GM19099 (cell line): ENCODE results near the gene CALN1.

Experiments
- POLR2A ChIP-seq: IDR thresholded peaks from 3 replicates; pipeline ENCODE4 v1.6.1; 2011; ENCODE audit warnings: low read depth; ENCODE audit not compliant: insufficient read length; ENCODE audit errors: extremely low read depth

Gene CALN1

GRCh38 chr7:72309476-72309875 is 102.7 kb downstream of the CALN1 start:
- TF ChIP-seq POLR2A = no peak

GRCh38 chr7:72308986-72309385 is 103.2 kb downstream of the CALN1 start:
- no peak for TF ChIP-seq POLR2A

GRCh38 chr7:72307566-72307965 is 104.6 kb downstream of the CALN1 start:
- TF ChIP-seq POLR2A = no peak

GRCh38 chr7:72298912-72299311 is 113.2 kb downstream of the CALN1 start:
- TF ChIP-seq POLR2A = no peak

GRCh38 chr7:72298091-72298490 is 114.0 kb downstream of the CALN1 start:
- no peak for TF ChIP-seq POLR2A

GRCh38 chr7:72297636-72298035 is 114.5 kb downstream of the CALN1 start:
- TF ChIP-seq POLR2A = no peak

- TF ChIP-seq POLR2A = no peak
Measured at GRCh38 chr7:72292794-72293193, 119.3 kb downstream of the CALN1 start.

GRCh38 chr7:72292118-72292517 is 120.0 kb downstream of the CALN1 start:
- TF ChIP-seq POLR2A = no peak

- TF ChIP-seq POLR2A = no peak
Measured at GRCh38 chr7:72286519-72286918, 125.6 kb downstream of the CALN1 start.

- no peak for TF ChIP-seq POLR2A
Measured at GRCh38 chr7:72283309-72283708, 128.8 kb downstream of the CALN1 start.

- no peak for TF ChIP-seq POLR2A
Measured at GRCh38 chr7:72281308-72281707, 130.8 kb downstream of the CALN1 start.

- TF ChIP-seq POLR2A = no peak
Measured at GRCh38 chr7:72279203-72279602, 132.9 kb downstream of the CALN1 start.

- no peak for TF ChIP-seq POLR2A
Measured at GRCh38 chr7:72278550-72278949, 133.6 kb downstream of the CALN1 start.

- no peak for TF ChIP-seq POLR2A
Measured at GRCh38 chr7:72275382-72276070, 136.6 kb downstream of the CALN1 start.

- TF ChIP-seq POLR2A = no peak
Measured at GRCh38 chr7:72272479-72272878, 139.7 kb downstream of the CALN1 start.

GRCh38 chr7:72268796-72269195 is 143.3 kb downstream of the CALN1 start:
- no peak for TF ChIP-seq POLR2A

- TF ChIP-seq POLR2A = no peak
Measured at GRCh38 chr7:72268090-72268489, 144.0 kb downstream of the CALN1 start.

GRCh38 chr7:72267291-72267800 is 144.8 kb downstream of the CALN1 start:
- no peak for TF ChIP-seq POLR2A

- no peak for TF ChIP-seq POLR2A
Measured at GRCh38 chr7:72266771-72267170, 145.4 kb downstream of the CALN1 start.
